Activated CD4-positive, alpha-beta T cell treated with anti-CD3 and anti-CD28 coated beads, Interleukin-2, amount 50 U/mL, for 16 hours (primary cell): ENCODE data around the gene HNF1A.
A peak's percentile ranks its signal among the peaks of the same experiment; 100 is the strongest.
"Not testable (repeated sequence)": the region's sequence is repeated elsewhere in the genome, so short reads cannot be mapped to it uniquely, and the experiment has no call there.

ENCODE experiments used
- DNase-seq: peaks from one replicate; pipeline ENCODE4 v3.0.0-alpha.2; 2020

HNF1A gene

GRCh38 chr12:121015825-121016766, 37.8 kb downstream of the HNF1A start, which contains the start of gene C12orf43:
C12orf43 (minus strand) TSS chr12:121016487; CDS start chr12:121016474, 13 bp downstream.
- peak; percentile 95 for DNase-seq

GRCh38 chr12:121017966-121018491, 39.7 kb downstream of the HNF1A start:
- DNase-seq, result no peak

- no peak for DNase-seq
Measured at GRCh38 chr12:121018860-121019617, 40.7 kb downstream of the HNF1A start.

- no peak for DNase-seq
Measured at GRCh38 chr12:121021754-121022153, 43.4 kb downstream of the HNF1A start.

GRCh38 chr12:121022713-121023112, 44.4 kb downstream of the HNF1A start:
- DNase-seq, result no peak

- no peak for DNase-seq
Measured at GRCh38 chr12:121023799-121024198, 45.5 kb downstream of the HNF1A start.

GRCh38 chr12:121025442-121026226, 47.3 kb downstream of the HNF1A start:
- no peak for DNase-seq

- no peak for DNase-seq
Measured at GRCh38 chr12:121026274-121027045, 48.1 kb downstream of the HNF1A start.

GRCh38 chr12:121030576-121031212, 52.4 kb downstream of the HNF1A start:
- DNase-seq, result no peak

GRCh38 chr12:121033625-121034349, 55.4 kb downstream of the HNF1A start:
- peak; percentile 93 for DNase-seq

GRCh38 chr12:121034616-121035305, 56.4 kb downstream of the HNF1A start:
- DNase-seq, result no peak

GRCh38 chr12:121036810-121037326, 58.5 kb downstream of the HNF1A start:
- peak; percentile 89 for DNase-seq

- peak; percentile 72 for DNase-seq
Measured at GRCh38 chr12:121038861-121039668, 60.7 kb downstream of the HNF1A start, which contains the start of gene OASL. OASL (minus strand) TSS chr12:121039246; CDS start chr12:121038971, 275 bp downstream.

GRCh38 chr12:121043067-121043466, 64.7 kb downstream of the HNF1A start:
- no peak for DNase-seq

- DNase-seq, result not testable (repeated sequence)
Measured at GRCh38 chr12:121047400-121047799, 69.1 kb downstream of the HNF1A start.

- no peak for DNase-seq
Measured at GRCh38 chr12:121048442-121048841, 70.1 kb downstream of the HNF1A start.

- DNase-seq, result no peak
Measured at GRCh38 chr12:121050725-121051124, 72.4 kb downstream of the HNF1A start.
